GM12865 (cell line): ENCODE measurements around the gene ANO1.

Source experiments
- DNase-seq: peaks from one replicate; pipeline ENCODE4 v3.0.0; 2010; ENCODE audit warnings: low read depth
- H3K4me3 ChIP-seq: 2 replicates; pipeline ENCODE4 v1.5.1; 2011; ENCODE audit warnings: mild to moderate bottlenecking, low read depth, low read length, control low read depth
- TF ChIP-seq, protein P1 (sequence below): IDR thresholded peaks from 2 replicates; pipeline ENCODE4 v1.5.1; 2011; ENCODE audit warnings: low read length, control low read depth, low read depth, inconsistent platforms; ENCODE audit not compliant: insufficient read depth; ENCODE audit errors: missing control alignments

Gene ANO1

DNA sequence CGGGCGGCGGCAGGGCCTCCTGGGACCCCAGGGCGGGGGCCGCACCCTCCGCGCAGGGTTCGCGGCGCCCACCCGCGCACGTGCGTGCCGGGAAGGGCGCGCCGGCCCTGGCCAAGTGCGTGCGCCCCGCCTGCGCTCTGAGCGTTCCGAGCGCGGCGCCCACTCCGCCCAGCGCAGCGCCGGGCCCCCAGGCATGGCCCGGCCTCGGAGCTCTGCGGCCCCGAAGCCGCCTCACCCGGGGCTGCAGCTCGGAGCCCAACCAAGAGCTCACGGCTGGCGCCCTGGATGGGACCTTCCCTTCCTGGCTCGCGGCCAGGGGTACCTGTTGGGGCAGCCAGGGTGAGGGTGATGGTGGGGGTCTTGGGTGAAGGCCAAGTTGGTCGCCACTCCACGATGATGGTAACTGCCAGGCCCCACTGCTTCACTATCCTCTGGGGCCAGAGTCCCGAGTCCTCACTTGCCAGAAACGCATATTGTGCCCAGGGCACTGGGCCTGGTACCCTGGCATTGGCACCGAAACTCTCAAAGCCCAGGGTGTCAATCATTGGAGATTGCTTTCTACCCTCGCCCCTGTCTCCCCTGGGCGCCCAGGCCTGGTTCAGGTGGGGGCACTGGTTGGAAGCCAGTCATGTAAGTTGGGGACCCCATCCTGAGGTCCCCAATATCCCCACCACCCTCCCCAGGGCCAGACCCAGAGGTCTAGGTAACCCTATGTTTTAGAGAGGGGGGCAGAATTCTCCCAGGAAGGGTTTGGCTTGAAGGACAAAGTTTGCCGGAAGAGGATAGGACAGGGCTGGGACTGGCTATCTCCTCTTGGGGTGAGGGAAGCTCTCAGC is 882 bp downstream of the ANO1 start:
- TF ChIP-seq, protein P1, sequence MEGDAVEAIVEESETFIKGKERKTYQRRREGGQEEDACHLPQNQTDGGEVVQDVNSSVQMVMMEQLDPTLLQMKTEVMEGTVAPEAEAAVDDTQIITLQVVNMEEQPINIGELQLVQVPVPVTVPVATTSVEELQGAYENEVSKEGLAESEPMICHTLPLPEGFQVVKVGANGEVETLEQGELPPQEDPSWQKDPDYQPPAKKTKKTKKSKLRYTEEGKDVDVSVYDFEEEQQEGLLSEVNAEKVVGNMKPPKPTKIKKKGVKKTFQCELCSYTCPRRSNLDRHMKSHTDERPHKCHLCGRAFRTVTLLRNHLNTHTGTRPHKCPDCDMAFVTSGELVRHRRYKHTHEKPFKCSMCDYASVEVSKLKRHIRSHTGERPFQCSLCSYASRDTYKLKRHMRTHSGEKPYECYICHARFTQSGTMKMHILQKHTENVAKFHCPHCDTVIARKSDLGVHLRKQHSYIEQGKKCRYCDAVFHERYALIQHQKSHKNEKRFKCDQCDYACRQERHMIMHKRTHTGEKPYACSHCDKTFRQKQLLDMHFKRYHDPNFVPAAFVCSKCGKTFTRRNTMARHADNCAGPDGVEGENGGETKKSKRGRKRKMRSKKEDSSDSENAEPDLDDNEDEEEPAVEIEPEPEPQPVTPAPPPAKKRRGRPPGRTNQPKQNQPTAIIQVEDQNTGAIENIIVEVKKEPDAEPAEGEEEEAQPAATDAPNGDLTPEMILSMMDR: no peak
- H3K4me3 ChIP-seq: no peak overlapping the region
- DNase-seq: no peak

DNA sequence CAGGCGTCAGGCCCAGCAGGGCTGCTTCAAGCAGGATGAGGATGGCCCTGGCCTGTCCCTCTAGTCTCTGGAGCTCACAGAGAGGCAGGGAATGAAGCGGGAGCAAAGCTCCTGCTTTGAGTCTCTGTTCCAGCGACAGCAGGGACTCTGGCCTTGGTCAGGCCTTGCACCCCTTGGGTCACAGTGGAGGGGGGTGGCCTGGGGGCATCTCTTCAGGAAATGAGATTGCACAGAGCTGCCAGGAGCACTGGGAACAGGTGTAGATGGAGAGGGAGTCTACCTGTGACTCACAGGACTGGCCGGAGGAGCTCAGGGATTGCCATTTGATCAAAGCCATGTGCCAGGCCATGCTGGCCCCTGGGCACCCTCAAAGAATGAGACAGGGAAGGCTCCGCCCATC is 1.6 kb downstream of the ANO1 start:
- no peak overlapping the region for H3K4me3 ChIP-seq
- TF ChIP-seq, protein P1: no peak
- no peak for DNase-seq

DNA sequence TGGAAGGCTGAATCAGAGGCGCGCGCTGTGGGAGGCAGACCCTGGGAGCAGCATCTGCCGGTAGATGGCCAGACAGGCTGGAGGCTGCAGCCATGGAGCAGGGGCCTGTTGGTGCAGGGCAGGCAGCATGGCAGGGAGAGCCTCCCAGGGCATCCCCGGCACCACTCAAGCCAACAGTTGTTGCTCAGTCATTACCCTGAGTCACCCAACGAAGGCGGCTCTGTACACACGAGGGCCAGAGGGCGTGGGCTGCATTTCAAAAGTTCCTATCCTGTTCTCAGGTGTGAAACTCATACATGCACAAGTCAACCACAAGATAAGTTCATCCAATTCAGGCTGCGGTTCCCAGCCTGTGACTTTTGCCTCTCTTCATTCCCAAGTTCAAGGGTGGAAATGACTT is 2.6 kb downstream of the ANO1 start:
- no peak for DNase-seq
- TF ChIP-seq, protein P1: no peak
- no peak overlapping the region for H3K4me3 ChIP-seq

DNA sequence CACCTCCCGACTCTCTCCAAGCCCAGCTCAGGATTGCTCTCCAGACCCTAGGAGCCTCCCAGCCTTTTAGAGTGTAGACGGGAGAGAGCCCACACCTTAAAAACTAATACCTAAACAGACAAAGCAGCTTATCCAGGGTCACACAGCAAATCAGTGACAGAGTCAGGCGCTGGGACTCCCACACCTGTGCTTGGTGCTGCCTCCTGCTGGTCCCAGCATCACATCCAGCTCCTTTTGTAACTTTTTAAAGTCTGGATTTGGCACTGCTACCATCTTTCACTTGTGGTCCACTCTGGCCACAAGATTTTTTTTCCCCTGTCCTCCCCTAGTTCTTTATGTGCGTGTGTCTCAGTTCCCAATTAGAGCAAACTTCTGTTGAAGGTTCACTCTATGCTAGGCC is 4.7 kb downstream of the ANO1 start:
- H3K4me3 ChIP-seq: no peak overlapping the region
- TF ChIP-seq, protein P1: no peak
- DNase-seq: no peak

DNA sequence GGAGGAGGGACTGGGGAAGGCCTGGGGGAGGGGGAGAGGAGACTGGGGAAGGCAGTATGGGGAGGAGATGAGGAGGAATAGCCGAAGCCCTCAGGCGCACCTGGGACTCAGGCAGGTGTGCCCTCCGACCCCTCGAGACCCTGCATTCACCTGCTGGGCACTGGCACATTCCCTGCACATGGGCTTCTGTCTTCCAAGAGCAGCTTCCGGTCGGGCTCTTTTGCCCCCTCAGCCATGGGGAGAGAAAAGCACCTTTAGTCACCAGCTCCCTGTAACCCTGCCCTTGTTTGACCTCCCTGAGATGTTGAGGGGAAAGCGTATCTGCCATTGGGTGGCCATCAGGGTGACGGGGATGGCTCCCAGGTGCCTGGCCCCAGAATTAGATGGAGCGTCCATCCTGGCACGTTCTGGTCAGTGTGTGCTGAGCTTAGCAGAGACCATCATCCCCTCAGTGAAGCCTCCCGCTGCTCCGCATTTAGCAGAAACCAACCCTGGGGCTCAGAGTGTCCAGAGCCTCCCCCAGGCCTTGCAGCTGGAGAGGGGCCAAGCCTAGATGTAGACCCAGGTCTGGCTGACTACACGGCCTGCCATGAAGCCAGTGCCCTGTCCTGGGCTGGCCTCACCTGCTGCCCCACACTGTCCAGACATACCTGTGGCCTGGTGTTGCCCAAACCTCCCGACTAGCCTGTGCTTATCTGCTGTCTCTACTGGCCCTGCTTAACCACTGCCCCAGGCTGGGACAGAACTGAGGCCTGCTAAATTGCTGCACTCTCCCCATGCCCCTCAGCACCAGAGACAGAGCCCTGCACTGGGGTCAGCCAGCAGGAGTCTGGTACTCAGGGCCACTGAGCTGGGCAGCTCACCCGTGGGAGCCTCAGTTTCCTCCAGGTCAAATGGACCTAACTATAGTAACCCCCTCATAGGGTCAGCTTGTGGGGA is 6.2 kb downstream of the ANO1 start:
- no peak overlapping the region for H3K4me3 ChIP-seq

DNA sequence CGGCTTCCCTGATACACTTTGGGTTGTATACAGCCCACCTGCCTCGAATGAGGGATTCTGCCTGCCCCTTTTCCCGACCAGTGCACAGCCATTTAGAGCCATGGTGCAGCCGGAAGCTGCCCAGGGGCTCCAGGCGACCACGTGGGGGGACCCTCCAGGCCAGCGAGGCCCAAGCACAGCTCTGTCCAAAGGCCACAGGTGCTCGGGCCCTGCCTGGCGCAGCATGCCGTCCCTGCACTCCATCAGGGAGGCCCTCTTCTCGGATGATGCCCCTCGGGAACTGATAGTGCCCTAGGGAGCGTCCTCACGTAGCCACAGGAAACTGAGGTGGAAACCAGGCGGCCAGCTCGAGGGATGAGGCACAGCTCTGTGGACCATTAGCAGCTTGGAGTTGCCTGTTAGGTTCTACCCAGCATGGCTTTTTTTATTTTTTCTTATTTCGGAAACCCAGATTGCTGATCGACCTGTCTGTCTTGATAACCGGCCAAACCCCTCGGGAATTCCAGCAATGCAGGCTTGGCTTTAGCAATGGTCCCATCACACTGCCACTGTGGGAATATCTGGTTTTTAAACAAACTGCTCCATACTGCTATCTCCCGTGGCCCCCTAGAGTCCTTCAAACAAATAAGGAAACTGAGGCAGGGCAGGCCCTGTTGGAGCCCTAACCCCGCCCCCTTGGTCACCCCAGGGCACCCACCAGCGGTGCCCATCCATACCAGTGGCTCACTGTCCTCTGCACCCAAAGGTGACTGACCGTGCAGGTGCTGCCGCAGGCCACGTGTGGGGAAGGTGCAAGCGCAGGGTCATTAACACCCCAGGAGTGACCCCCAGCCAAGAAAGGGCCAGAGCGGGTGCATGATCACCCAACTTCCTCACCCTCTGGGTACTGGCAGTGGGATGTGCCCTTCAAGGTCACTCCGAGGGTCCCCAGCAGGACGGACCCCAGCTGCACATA is 8.0 kb downstream of the ANO1 start:
- no peak overlapping the region for H3K4me3 ChIP-seq
- no peak for DNase-seq
- TF ChIP-seq, protein P1: no peak

More for the DNA sequence above, 6.2 kb downstream of the ANO1 start:
- TF ChIP-seq, protein P1: no peak
- no peak for DNase-seq
